Neuronal stem cell (in vitro differentiated cells): ENCODE results near the gene DESI1.
"Not testable (repeated sequence)": the region's sequence is repeated elsewhere in the genome, so short reads cannot be mapped to it uniquely, and the experiment has no call there.

ENCODE experiments used
- DNase-seq: peaks from one replicate; pipeline ENCODE4 v3.0.0-alpha.2; 2013; ENCODE audit warnings: low spot score
- H2AFZ ChIP-seq: one replicate; pipeline ENCODE4 v1.6.1; 2013; ENCODE audit warnings: mild to moderate bottlenecking, low read length, inconsistent platforms
- H2AK5ac ChIP-seq: 2 replicates; pipeline ENCODE4 v1.6.1; 2013; ENCODE audit warnings: low read depth, mild to moderate bottlenecking, inconsistent platforms, low read length, moderate library complexity, mixed read lengths
- H2BK120ac ChIP-seq: 2 replicates; pipeline ENCODE4 v1.6.1; 2013; ENCODE audit warnings: low read depth, mild to moderate bottlenecking, inconsistent platforms, low read length, moderate library complexity, mixed read lengths
- H2BK12ac ChIP-seq: one replicate; pipeline ENCODE4 v1.6.1; 2013; ENCODE audit warnings: low read length, inconsistent platforms
- H2BK15ac ChIP-seq: 2 replicates; pipeline ENCODE4 v1.6.1; 2013; ENCODE audit warnings: mild to moderate bottlenecking, low read length, inconsistent platforms, mixed read lengths
- H2BK5ac ChIP-seq: one replicate; pipeline ENCODE4 v1.6.1; 2013; ENCODE audit warnings: inconsistent platforms, mild to moderate bottlenecking, low read length, moderate library complexity
- H3K14ac ChIP-seq: one replicate; pipeline ENCODE4 v1.6.1; 2013; ENCODE audit warnings: low read length, inconsistent platforms
- H3K18ac ChIP-seq: 2 replicates; pipeline ENCODE4 v1.6.1; 2013; ENCODE audit warnings: low read length, inconsistent platforms
- H3K23ac ChIP-seq: 2 replicates; pipeline ENCODE4 v1.6.1; 2013; ENCODE audit warnings: low read depth, mild to moderate bottlenecking, mixed read lengths, low read length, inconsistent platforms; ENCODE audit not compliant: poor library complexity
- H3K27ac ChIP-seq: replicated peaks from 3 replicates; pipeline ENCODE4 v1.5.1; 2013; ENCODE audit warnings: low read length, inconsistent platforms
- H3K27me3 ChIP-seq, 3 experiments: 2 replicates each; pipeline ENCODE4 v1.6.1; 2013; ENCODE audit warnings: low read length in 3 of 3, mild to moderate bottlenecking in 2 of 3, inconsistent platforms in 1 of 3, low read depth in 1 of 3, mixed read lengths in 1 of 3, moderate library complexity in 1 of 3; ENCODE audit not compliant: control insufficient read depth in 3 of 3, insufficient read depth in 3 of 3
- H3K36me3 ChIP-seq, 2 donors: replicated peaks in 1 of 2; 2 replicates each; pipeline ENCODE4 v1.6.1; 2013; ENCODE audit warnings: low read length in 2 of 2; ENCODE audit not compliant: control insufficient read depth in 2 of 2, insufficient read depth in 2 of 2
- H3K4ac ChIP-seq: 2 replicates; pipeline ENCODE4 v1.6.1; 2013; ENCODE audit warnings: inconsistent platforms, mild to moderate bottlenecking, low read length, moderate library complexity
- H3K4me1 ChIP-seq, 2 donors: 1 replicate in 1 of 2; 2 replicates in 1 of 2; pipeline ENCODE4 v1.6.1; 2013; ENCODE audit warnings: low read length in 2 of 2, low read depth in 1 of 2; ENCODE audit not compliant: control insufficient read depth in 2 of 2, insufficient read depth in 1 of 2
- H3K4me2 ChIP-seq: one replicate; pipeline ENCODE4 v1.6.1; 2013; ENCODE audit warnings: mild to moderate bottlenecking, low read length, inconsistent platforms; ENCODE audit not compliant: insufficient read depth, poor library complexity, severe bottlenecking
- H3K4me3 ChIP-seq, 2 donors: 2 replicates each; pipeline ENCODE4 v1.5.1; 2013; ENCODE audit warnings: low read length in 2 of 2, mild to moderate bottlenecking in 2 of 2, inconsistent platforms in 1 of 2, moderate library complexity in 1 of 2
- H3K79me1 ChIP-seq: one replicate; pipeline ENCODE4 v1.6.1; 2013; ENCODE audit warnings: low read depth, mild to moderate bottlenecking, inconsistent platforms, low read length, moderate library complexity
- H3K9ac ChIP-seq: one replicate; pipeline ENCODE4 v1.6.1; 2013; ENCODE audit warnings: mild to moderate bottlenecking, low read depth, low read length, inconsistent platforms; ENCODE audit not compliant: poor library complexity
- H3K9me3 ChIP-seq, 2 donors: replicated peaks in 1 of 2; 2 replicates each; pipeline versions ENCODE3 to v1.6.1; 2013; ENCODE audit warnings: low read length in 2 of 2, mild to moderate bottlenecking in 2 of 2, inconsistent platforms in 1 of 2, low read depth in 1 of 2, mixed read lengths in 1 of 2, moderate library complexity in 1 of 2; ENCODE audit not compliant: control insufficient read depth in 2 of 2, insufficient read depth in 1 of 2
- H4K8ac ChIP-seq: one replicate; pipeline ENCODE4 v1.6.1; 2013; ENCODE audit warnings: low read depth, mild to moderate bottlenecking, inconsistent platforms, low read length, moderate library complexity
- H4K91ac ChIP-seq: one replicate; pipeline ENCODE4 v1.6.1; 2013; ENCODE audit warnings: low read length, low read depth, mild to moderate bottlenecking, inconsistent platforms; ENCODE audit not compliant: poor library complexity
- WGBS, 2 donors: extraction: QIAGEN DNeasy Blood & Tissue Kit; methylation state at CpG; one replicate each; pipeline ENCODE4 v1.1.7; 2013; ENCODE audit warnings: missing lambda C conversion rate in 2 of 2, mixed read lengths in 1 of 2; ENCODE audit not compliant: insufficient read length in 2 of 2, insufficient replicate concordance in 1 of 2; ENCODE audit errors: extremely low coverage in 2 of 2; 5-methylcytosine and 5-hydroxymethylcytosine counted together

DESI1 gene

DNA sequence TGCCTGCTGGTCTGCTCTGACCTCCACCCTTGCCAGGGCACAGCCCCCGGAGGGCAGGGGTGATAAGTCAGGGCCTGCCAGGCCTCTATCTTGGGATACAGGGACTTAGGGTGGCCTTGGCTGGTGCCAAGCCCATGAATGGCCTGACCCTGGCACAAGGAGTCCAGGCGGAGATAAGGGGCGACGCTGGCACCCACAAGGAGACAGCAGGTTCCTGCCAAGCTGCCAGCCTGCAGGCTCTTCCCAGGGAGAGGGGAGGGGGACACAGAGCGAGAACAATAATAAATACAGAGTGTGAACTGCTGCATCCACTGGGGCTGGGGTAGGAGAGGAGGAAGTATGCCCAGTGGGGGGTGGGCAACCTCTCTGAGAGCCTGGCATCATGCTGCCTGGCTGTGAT is 59.1 kb downstream of the DESI1 start:
- Histone ChIP-seq H4K8ac (no peak overlapping the region), H3K27ac (no peak overlapping the region)

DNA sequence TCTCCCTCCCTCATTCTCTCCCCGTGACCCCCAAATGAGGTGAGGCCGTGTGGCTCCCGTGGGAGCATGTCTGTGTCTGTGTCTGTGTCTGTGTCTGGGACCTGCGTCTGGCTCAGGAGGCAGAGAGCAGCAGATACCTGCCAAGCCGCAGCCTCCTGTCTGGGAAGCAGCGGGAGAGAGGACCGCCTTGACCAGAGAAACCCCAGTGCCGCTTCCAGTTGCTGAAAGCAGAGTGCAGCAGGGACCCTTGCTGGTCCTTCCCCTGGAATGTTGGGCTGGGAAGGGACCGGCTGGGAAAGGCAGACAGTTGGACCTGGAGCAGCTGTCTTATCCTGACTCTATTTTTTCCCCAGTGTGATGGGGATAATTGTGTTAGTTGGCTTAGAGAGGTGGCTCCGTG is 59.5 kb downstream of the DESI1 start:
- DNase-seq: no peak
- no peak overlapping the region for H2BK12ac ChIP-seq
- peak overlapping the region; percentile 38 for H3K4me2 ChIP-seq
- no peaks in the 10 kb centered on the region for H3K9me3 ChIP-seq
- H3K27me3 ChIP-seq: peaks cover 0 to 6% (median 0%) of the 10 kb centered on the region in 3 experiments
- H3K79me1 ChIP-seq: no peaks in the 10 kb centered on the region
- H3K18ac ChIP-seq: peak overlapping the region; percentile 44
- no peak overlapping the region for H4K91ac ChIP-seq
- peak overlapping the region; percentile 36 to 37 for H3K4me3 ChIP-seq
- peak overlapping the region; percentile 65 for H2BK15ac ChIP-seq
- no peak overlapping the region for H4K8ac ChIP-seq
- peak overlapping the region; percentile 65 for H3K9ac ChIP-seq
- no peak overlapping the region for H3K14ac ChIP-seq
- H3K27ac ChIP-seq: no peak overlapping the region
- no peaks in the 10 kb centered on the region for H3K36me3 ChIP-seq
- H3K23ac ChIP-seq: no peak overlapping the region
- no CpG with 5 or more reads among the region's 10 CpGs for WGBS, 2 donors
- peaks cover 24 to 49% of the 10 kb centered on the region in 2 donors for H3K4me1 ChIP-seq
- no peak overlapping the region for H2BK120ac ChIP-seq
- no peak overlapping the region for H2AK5ac ChIP-seq
- H2AFZ ChIP-seq: peak overlapping the region; percentile 94
- no peak overlapping the region for H3K4ac ChIP-seq
- no peak overlapping the region for H2BK5ac ChIP-seq

More for the DNA sequence above, 59.1 kb downstream of the DESI1 start:
- no CpG with 5 or more reads among the region's 5 CpGs for WGBS, 2 donors
- H3K4me3 ChIP-seq: no peak overlapping the region
- no peak overlapping the region for H2BK120ac ChIP-seq
- no peak overlapping the region for H2AK5ac ChIP-seq
- H3K36me3 ChIP-seq: no peaks in the 10 kb centered on the region
- no peaks in the 10 kb centered on the region for H3K9me3 ChIP-seq
- peaks cover 24 to 48% of the 10 kb centered on the region in 2 donors for H3K4me1 ChIP-seq
- no peak overlapping the region for H3K9ac ChIP-seq
- DNase-seq: no peak
- no peak overlapping the region for H4K91ac ChIP-seq
- H2BK15ac ChIP-seq: peak overlapping the region; percentile 65
- no peak overlapping the region for H3K4ac ChIP-seq
- H2AFZ ChIP-seq: peak overlapping the region; percentile 94
- no peak overlapping the region for H3K4me2 ChIP-seq
- no peak overlapping the region for H3K14ac ChIP-seq
- no peak overlapping the region for H2BK12ac ChIP-seq
- peaks cover 0 to 6% (median 0%) of the 10 kb centered on the region in 3 experiments for H3K27me3 ChIP-seq
- no peaks in the 10 kb centered on the region for H3K79me1 ChIP-seq
- H2BK5ac ChIP-seq: no peak overlapping the region
- H3K18ac ChIP-seq: no peak overlapping the region
- no peak overlapping the region for H3K23ac ChIP-seq

DNA sequence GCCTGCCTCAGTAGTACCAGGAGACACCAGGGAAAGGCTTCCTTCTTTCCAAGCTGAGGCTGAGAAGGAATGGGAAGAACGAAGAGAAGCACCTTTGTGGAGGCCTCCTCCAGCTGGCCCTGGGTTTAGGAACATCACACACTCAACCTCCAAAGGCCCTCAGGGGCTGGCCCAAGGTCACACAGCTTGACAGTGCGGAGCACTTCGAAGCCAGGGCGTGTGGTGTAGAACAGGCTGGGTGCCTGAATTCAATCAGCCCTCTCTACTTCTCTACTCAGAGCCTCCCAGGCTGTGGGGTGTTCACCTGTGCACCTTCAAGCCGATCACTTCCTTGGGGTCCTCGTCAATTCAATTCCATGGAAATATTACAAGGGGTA is 60.8 kb downstream of the DESI1 start:
- Histone ChIP-seq H3K4me1 (peaks cover 24 to 49% of the 10 kb centered on the region in 2 donors), H3K36me3 (no peaks in the 10 kb centered on the region), H3K27ac (no peak overlapping the region), H2AFZ (peak overlapping the region; percentile 94), H2AK5ac (no peak overlapping the region), H3K23ac (no peak overlapping the region), H3K4me3 (peak overlapping the region in 1 of 2 donors; percentile 37), H2BK120ac (no peak overlapping the region), H2BK15ac (peak overlapping the region; percentile 0), H3K4me2 (no peak overlapping the region), H2BK5ac (no peak overlapping the region), H4K91ac (no peak overlapping the region), H3K4ac (no peak overlapping the region), H3K18ac (no peak overlapping the region), H2BK12ac (no peak overlapping the region), H3K9ac (no peak overlapping the region), H3K14ac (no peak overlapping the region), H3K9me3 (no peaks in the 10 kb centered on the region), H3K27me3 (peaks cover 0 to 6% (median 0%) of the 10 kb centered on the region in 3 experiments), H4K8ac (no peak overlapping the region), H3K79me1 (no peaks in the 10 kb centered on the region)
- no CpG with 5 or more reads among the region's 6 CpGs for WGBS, 2 donors
- no peak for DNase-seq

DNA sequence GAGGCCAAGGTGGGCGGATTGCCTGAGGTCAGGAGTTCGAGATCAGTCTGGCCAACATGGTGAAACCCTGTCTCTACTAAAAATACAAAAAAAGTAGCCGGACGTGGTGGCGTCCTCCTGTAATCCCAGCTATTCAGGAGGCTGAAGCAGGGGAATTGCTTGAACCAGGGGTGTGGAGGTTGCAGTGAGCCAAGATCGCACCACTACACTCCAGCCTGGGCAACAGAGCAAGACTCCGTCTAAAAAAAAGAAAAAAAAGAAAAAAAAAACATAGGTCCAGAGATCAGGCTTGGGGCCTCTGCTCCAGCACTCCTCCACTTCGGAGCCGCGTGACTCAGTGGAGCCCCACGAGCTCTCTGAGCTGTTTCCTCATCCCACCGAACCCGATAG is 62.6 kb downstream of the DESI1 start:
- Histone ChIP-seq H2AK5ac (peak overlapping the region; percentile 60), H2BK120ac (peak overlapping the region; percentile 11), H3K4me1 (peaks cover 24 to 48% of the 10 kb centered on the region in 2 donors)
- not testable (repeated sequence) for H3K4me3 ChIP-seq, H3K9me3 ChIP-seq, H3K14ac ChIP-seq, H4K91ac ChIP-seq, H3K27me3 ChIP-seq, H2BK15ac ChIP-seq, H3K9ac ChIP-seq, H3K23ac ChIP-seq, H2BK5ac ChIP-seq, H2BK12ac ChIP-seq, H3K4ac ChIP-seq, H2AFZ ChIP-seq, H3K4me2 ChIP-seq, H3K18ac ChIP-seq, H3K27ac ChIP-seq, DNase-seq, H3K36me3 ChIP-seq, H4K8ac ChIP-seq, H3K79me1 ChIP-seq
- no CpG with 5 or more reads among the region's 13 CpGs for WGBS, 2 donors
